ENCODE results near the gene LYRM4.
A peak's percentile ranks its signal among the peaks of the same experiment; 100 is the strongest.
"Not testable (repeated sequence)": the region's sequence is repeated elsewhere in the genome, so short reads cannot be mapped to it uniquely, and the experiment has no call there.

The LYRM4 gene

DNA sequence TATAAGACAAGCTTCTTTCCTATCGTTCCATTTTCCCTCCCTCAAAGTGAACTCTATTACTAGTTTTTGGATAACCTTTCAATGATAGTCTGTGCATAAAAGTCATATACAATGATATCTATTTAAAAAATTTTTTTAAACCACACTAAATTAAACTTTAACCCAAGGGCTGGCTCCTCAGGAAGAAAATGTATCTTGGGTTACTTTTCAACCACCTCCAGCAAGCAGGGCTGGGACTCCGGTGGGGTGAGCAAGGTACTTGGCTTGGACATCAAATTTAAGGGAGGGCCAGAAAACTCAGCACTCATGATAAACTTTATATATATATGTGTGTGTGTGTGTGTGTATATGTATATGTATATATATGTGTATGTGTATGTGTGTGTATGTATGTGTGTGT, 189.5 kb downstream of the LYRM4 start:
- no peak for DNase-seq

DNA sequence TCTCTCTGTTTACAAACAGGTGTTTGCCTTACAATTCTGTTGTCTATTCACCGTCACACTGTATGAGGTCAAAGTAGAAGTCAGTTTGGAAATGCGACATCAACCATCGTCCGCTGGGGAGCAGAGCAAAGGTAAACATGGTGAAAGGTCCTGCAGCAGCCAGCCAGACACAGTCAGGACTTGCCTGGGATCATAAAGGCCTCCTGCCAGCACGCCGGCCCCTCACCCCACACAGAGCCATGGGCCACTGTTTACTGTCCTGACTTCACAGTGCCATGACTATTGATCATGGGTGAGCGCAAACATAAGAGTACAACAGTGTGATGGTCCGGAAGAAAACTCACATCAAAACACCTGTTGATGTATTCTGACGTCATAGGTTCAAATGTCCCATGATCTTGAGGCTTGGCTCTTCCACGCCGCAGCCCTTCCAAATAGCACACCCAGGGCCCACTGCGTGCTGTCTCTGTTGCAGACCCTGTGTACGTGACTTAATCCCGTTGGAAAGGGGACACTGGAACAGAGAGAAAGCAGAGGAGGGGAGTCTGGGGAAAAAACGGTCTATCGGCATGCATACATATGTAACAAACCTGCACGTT, 192.5 kb downstream of the LYRM4 start:
- DNase-seq: no peak

DNA sequence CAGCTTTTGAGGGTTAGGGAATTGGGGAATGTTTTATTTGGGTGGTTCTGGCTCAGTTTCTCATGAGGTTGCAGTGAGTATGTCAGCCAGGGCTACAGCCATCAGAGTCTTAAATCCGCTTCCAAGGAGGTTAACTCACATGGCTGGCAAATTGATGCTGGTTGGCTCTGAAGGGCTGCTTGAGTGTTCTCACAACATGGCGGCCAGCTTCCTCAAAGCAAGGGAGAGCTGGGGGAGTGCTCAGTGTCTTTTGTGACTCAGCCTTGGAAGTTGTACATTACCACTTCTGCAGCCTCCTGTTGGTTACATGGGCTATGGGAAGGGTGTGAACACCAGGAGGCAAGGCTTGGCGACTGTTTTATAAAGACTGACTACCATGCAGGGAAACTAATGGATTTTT, 193.4 kb downstream of the LYRM4 start:
- no peak for DNase-seq

DNA sequence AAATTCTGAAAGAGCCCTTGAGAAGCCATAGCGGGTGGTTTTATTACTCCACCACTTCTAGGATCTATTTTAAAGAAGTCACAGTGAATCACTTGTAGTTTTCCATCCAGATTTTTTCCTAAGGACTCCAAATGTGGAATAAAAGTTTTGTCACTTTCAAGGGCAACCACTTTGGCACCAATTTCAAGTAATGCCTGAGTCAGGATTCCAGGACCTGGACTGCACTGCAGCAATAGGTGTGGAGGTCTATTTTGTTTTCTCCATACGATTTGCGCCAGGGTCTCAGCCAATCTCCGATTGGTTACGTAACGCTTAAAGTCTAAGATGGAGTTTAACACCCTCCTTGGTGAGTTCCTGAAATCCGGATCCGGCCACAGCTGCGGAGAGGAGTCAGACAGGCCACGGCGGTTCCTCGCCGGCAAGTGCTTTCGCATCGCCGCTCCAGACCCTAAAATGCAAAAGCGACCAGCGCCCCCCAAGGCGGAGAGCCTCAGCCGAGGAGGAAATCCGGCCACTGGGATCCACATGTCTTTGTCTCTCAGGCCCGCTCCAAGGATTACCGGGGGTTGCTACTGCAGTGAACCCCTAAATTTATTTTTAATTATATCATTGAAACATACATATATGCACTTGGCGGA, 194.2 kb downstream of the LYRM4 start:
- DNase-seq: no peak

DNA sequence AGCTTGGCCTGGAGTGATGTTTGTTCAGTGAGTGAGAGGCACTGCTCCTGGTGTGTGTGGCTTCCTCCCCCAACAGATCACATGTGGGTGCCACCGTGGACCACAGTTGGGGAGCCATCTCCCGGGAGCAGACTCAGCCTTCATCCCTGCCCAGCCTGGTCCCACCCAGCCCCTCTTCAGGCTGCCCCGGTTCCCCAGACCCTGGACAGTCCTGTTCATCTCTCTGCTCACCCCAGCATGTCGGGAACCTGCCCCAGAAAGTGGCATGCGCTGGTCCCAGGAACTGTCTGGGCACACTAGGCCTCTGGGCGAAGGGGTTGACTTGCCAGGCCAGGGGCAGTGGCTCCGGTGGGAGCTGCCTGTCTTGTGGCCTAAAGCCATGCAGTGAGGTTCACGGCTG, 197.1 kb downstream of the LYRM4 start:
- DNase-seq: no peak

DNA sequence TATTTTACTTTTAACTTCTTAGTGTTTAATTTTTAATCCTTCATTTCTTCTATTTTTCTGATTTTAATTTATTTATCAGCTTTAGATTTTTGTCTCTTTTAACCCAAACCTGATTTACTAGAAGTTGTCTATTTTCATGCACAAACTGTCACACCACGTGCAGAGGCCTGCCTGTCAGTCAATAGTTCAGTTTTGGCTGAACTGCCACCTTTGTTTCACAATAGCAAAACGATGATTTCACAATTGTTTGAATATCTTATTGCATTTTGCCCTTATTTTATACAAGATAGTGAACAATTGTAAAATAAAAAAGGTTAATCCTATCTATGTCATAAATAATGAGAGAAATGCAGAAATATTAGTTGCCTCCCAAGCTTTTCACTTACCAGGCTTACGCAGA, 199.6 kb downstream of the LYRM4 start:
- peak; percentile 33 for DNase-seq

DNA sequence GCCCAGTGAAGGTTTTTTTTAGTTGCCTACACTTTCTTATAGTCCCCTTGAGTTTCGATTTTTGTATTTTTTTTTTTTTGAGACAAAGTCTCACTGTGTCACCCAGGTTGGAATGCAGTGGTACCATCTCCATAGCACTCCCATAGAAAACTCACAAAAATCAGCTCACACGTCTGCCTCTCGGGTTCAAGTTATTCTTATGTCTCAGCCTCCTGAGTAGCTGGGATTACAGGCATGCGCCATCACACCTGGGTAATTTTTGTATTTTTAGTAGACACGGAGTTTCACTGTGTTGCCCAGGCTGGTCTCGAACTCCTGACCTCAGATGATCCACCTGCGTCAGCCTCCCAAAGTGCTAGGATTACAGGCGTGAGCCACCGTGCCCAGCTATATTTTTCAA, 200.3 kb downstream of the LYRM4 start:
- DNase-seq: not testable (repeated sequence)

DNA sequence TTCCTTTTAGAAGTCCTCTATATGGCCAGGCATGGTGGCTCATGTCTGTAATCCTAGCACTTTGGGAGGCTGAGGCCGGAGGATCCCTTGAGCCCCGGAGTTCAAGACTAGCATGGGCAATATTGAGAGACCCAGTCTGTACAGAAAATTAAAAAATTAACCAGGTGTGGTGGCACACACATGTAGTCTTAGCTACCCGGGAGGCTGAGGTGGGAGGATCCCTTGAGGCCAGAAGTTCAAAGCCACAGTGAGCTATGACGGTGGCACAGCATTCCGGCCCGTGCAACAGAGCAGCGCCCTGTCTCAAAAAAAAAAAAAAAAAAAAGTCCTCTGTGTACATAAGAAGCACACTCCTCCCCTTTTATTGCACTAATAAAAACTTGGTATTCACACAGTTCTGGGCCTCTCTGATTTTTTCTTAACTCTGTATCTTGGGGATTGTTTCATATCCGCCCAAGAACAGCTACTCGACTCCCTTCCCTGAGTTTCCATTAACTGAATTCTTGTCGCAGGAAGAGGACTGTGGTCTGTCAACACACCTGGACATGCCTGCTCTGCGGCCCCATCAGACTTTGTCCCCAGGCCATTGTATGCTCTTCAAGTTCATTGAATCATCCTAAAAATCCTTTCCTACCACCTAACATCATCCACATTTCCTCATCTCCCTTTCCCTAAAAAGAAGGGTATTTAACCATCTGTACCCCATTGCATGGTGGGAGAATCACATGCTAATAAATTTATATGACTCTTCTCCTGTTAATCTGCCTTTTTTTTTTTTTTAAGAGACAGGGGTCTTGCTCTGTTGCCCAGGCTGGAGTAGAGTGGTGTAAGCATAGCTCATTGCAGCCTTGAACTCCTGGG, 201.5 kb downstream of the LYRM4 start:
- no peak for DNase-seq
